BLaER1 (cell line): Measurements from ENCODE around the gene RAP1GDS1.
"Not testable (repeated sequence)": the region's sequence is repeated elsewhere in the genome, so short reads cannot be mapped to it uniquely, and the experiment has no call there.

ENCODE experiments used
- H3K27ac ChIP-seq: shearing (Covaris generic); formaldehyde crosslinking; 2 replicates; pipeline ENCODE4 v1.8.1; 2022
- H3K27me3 ChIP-seq: shearing (Covaris generic); formaldehyde crosslinking; 2 replicates; pipeline ENCODE4 v1.8.1; 2022
- H3K36me3 ChIP-seq: shearing (Covaris generic); formaldehyde crosslinking; 2 replicates; pipeline ENCODE4 v1.8.1; 2022
- H3K4me1 ChIP-seq: shearing (Covaris generic); formaldehyde crosslinking; 2 replicates; pipeline ENCODE4 v1.8.1; 2022
- H3K4me2 ChIP-seq: shearing (Covaris generic); formaldehyde crosslinking; 2 replicates; pipeline ENCODE4 v1.8.1; 2022
- H3K4me3 ChIP-seq: shearing (Covaris generic); formaldehyde crosslinking; 2 replicates; pipeline ENCODE4 v1.8.1; 2022
- H3K9ac ChIP-seq: shearing (Covaris generic); formaldehyde crosslinking; 2 replicates; pipeline ENCODE4 v1.8.1; 2022
- H3K9me3 ChIP-seq: shearing (Covaris generic); formaldehyde crosslinking; 2 replicates; pipeline ENCODE4 v1.8.1; 2022
- H4K20me1 ChIP-seq: shearing (Covaris generic); formaldehyde crosslinking; 2 replicates; pipeline ENCODE4 v1.8.1; 2022
- Cebpa-rat ChIP-seq: shearing (Covaris generic); IDR thresholded peaks from 2 replicates; pipeline ENCODE4 v1.8.1; 2022

The RAP1GDS1 gene

GRCh38 chr4:98311656-98312055 lies 50.5 kb downstream of the RAP1GDS1 start:
- Histone ChIP-seq H3K4me3 (no peak overlapping the region), H3K36me3 (no peaks in the 10 kb centered on the region), H3K9ac (no peak overlapping the region), H3K4me2 (no peak overlapping the region), H3K27ac (no peak overlapping the region), H3K27me3 (no peaks in the 10 kb centered on the region), H3K9me3 (no peaks in the 10 kb centered on the region), H4K20me1 (0 out of 2 replicates have a peak, but pooled peaks cover 5% of the 10 kb centered on the region), H3K4me1 (peaks cover 8% of the 10 kb centered on the region; the same call in 1 of the 2 replicates)
- no peak for TF ChIP-seq Cebpa-rat

- TF ChIP-seq Cebpa-rat = no peak
- Histone ChIP-seq H3K9ac (no peak overlapping the region), H3K27me3 (no peaks in the 10 kb centered on the region), H3K27ac (no peak overlapping the region), H3K4me1 (peaks cover 9% of the 10 kb centered on the region; the same call in 1 of the 2 replicates), H3K36me3 (peaks cover 23% of the 10 kb centered on the region), H3K9me3 (peaks cover 26% of the 10 kb centered on the region), H3K4me2 (no peak overlapping the region), H3K4me3 (no peak overlapping the region), H4K20me1 (0 out of 2 replicates have a peak, but pooled peaks cover 5% of the 10 kb centered on the region)
Observed at GRCh38 chr4:98314791-98315565, 53.8 kb downstream of the RAP1GDS1 start.

- H3K9me3 ChIP-seq = peaks cover 30% of the 10 kb centered on the region
- TF ChIP-seq Cebpa-rat = no peak
- no peak overlapping the region for H3K4me3 ChIP-seq
- 0 out of 2 replicates have a peak, but pooled peaks cover 5% of the 10 kb centered on the region for H4K20me1 ChIP-seq
- H3K27ac ChIP-seq = no peak overlapping the region
- peaks cover 27% of the 10 kb centered on the region for H3K36me3 ChIP-seq
- peaks cover 9% of the 10 kb centered on the region; the same call in 1 of the 2 replicates for H3K4me1 ChIP-seq
- no peak overlapping the region for H3K9ac ChIP-seq
- H3K4me2 ChIP-seq = no peak overlapping the region
- H3K27me3 ChIP-seq = no peaks in the 10 kb centered on the region
Observed at GRCh38 chr4:98318521-98318920, 57.3 kb downstream of the RAP1GDS1 start.

GRCh38 chr4:98319021-98319420 lies 57.8 kb downstream of the RAP1GDS1 start:
- no peak for TF ChIP-seq Cebpa-rat
- Histone ChIP-seq H3K27me3 (no peaks in the 10 kb centered on the region), H3K9me3 (peaks cover 30% of the 10 kb centered on the region), H3K36me3 (peaks cover 27% of the 10 kb centered on the region), H3K4me1 (peaks cover 9% of the 10 kb centered on the region; the same call in 1 of the 2 replicates), H3K9ac (no peak overlapping the region), H3K4me3 (no peak overlapping the region), H4K20me1 (0 out of 2 replicates have a peak, but pooled peaks cover 5% of the 10 kb centered on the region), H3K4me2 (no peak overlapping the region), H3K27ac (no peak overlapping the region)

GRCh38 chr4:98326168-98326567 lies 65.0 kb downstream of the RAP1GDS1 start:
- H4K20me1 ChIP-seq = no peaks in the 10 kb centered on the region
- no peak overlapping the region for H3K9ac ChIP-seq
- peaks cover 14% of the 10 kb centered on the region for H3K36me3 ChIP-seq
- no peak for TF ChIP-seq Cebpa-rat
- no peaks in the 10 kb centered on the region for H3K4me1 ChIP-seq
- no peaks in the 10 kb centered on the region for H3K27me3 ChIP-seq
- H3K4me2 ChIP-seq = no peak overlapping the region
- no peak overlapping the region for H3K4me3 ChIP-seq
- no peak overlapping the region for H3K27ac ChIP-seq
- peaks cover 35% of the 10 kb centered on the region for H3K9me3 ChIP-seq

- TF ChIP-seq Cebpa-rat = no peak
- Histone ChIP-seq H3K36me3 (peaks cover 14% of the 10 kb centered on the region), H3K4me2 (no peak overlapping the region), H3K4me1 (no peaks in the 10 kb centered on the region), H3K9ac (no peak overlapping the region), H3K27ac (no peak overlapping the region), H3K9me3 (peaks cover 49% of the 10 kb centered on the region), H4K20me1 (no peaks in the 10 kb centered on the region), H3K27me3 (no peaks in the 10 kb centered on the region), H3K4me3 (no peak overlapping the region)
Observed at GRCh38 chr4:98327694-98328093, 66.5 kb downstream of the RAP1GDS1 start.

DNA sequence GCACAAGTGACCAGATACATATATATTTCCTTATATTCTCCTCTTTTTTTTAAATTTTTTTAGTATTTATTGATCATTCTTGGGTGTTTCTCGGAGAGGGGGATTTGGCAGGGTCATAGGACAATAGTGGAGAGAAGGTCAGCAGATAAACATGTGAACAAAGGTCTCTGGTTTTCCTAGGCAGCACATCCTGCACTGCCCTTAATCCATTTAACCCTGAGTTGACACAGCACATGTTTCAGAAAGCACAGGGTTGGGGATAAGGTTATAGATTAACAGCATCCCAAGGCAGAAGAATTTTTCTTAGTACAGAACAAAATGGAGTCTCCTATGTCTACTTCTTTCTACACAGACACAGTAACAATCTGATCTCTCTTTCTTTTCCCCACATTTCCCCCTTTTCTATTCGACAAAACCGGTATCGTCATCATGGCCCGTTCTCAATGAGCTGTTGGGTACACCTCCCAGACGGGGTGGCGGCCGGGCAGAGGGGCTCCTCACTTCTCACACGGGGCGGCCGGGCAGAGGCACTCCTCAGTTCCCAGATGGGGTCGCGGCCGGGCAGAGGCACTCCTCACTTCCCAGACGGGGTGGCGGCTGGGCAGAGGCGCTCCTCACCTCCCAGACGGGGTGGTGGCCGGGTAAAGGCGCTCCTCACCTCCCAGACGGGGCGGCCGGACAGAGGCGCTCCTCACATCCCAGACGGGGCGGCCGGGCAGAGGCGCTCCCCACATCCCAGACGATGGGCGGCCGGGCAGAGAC lies 68.9 kb downstream of the RAP1GDS1 start:
- not testable (repeated sequence) for H3K4me1 ChIP-seq, H3K27me3 ChIP-seq, H3K4me3 ChIP-seq, H3K27ac ChIP-seq, H3K4me2 ChIP-seq, H3K9ac ChIP-seq, H4K20me1 ChIP-seq
- H3K9me3 ChIP-seq = peaks cover 58% of the 10 kb centered on the region
- H3K36me3 ChIP-seq = peaks cover 14% of the 10 kb centered on the region

- no peak overlapping the region for H3K9ac ChIP-seq
- no peaks in the 10 kb centered on the region for H3K4me1 ChIP-seq
- peaks cover 14% of the 10 kb centered on the region for H3K36me3 ChIP-seq
- no peak overlapping the region for H3K27ac ChIP-seq
- no peaks in the 10 kb centered on the region for H3K27me3 ChIP-seq
- H3K9me3 ChIP-seq = peaks cover 58% of the 10 kb centered on the region
- TF ChIP-seq Cebpa-rat = no peak
- no peak overlapping the region for H3K4me3 ChIP-seq
- no peak overlapping the region for H3K4me2 ChIP-seq
- no peaks in the 10 kb centered on the region for H4K20me1 ChIP-seq
Observed at GRCh38 chr4:98332017-98332416, 70.8 kb downstream of the RAP1GDS1 start.

DNA sequence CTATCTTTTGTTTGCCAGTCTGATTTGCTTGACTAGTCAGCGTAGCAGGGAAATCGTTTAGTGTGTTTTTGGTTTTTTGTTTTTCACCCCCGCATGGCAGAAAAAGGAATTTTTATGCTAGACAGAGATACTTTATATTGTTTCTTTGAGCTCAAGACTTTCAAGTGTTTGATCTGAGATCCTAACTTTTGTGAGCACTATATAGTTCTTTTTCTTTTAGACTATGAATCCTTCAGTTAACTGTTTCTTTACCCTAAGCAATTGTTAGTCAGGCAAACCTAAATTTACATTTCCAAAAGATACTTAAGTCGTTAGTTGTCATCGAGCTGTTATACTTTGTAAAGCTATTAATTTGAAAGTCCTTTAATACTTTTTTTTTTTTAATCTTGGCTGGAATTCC lies 73.3 kb downstream of the RAP1GDS1 start:
- Histone ChIP-seq H4K20me1 (no peaks in the 10 kb centered on the region), H3K9me3 (peaks cover 39% of the 10 kb centered on the region), H3K4me1 (no peaks in the 10 kb centered on the region), H3K36me3 (peaks cover 7% of the 10 kb centered on the region; the same call in 1 of the 2 replicates), H3K27me3 (no peaks in the 10 kb centered on the region), H3K4me2 (no peak overlapping the region), H3K9ac (no peak overlapping the region), H3K4me3 (no peak overlapping the region), H3K27ac (no peak overlapping the region)
- no peak for TF ChIP-seq Cebpa-rat
